NCI-H526 treated with DMSO at 0.1 percent for 48 hours (cell line): ENCODE data around the gene RAF1.
"Not testable (repeated sequence)": the region's sequence is repeated elsewhere in the genome, so short reads cannot be mapped to it uniquely, and the experiment has no call there.

Experiments used
- DNase-seq: peaks from one replicate; lab custom pipeline; 2025; lab: John Stamatoyannopoulos, UW

The RAF1 gene

DNA sequence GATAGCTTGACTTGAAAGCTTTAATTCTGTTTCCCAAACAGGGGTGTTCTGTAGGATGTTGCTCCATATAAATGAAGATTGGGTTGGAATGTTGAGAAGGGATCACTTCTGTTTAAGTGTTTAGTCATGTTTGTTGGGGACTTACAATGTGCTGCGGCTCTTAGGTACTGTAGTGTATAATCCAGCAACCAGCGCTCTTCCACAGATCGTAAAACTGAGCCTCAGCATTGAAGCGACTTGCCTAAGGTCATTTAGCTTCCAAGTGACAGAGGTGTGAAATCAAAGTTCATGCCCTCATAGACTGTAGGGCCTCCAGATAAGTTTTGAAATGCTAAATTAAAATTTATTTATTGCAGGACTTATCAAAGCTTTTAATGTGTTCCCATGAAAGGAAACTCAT is 105.2 kb downstream of the RAF1 start:
- DNase-seq = no peak

DNA sequence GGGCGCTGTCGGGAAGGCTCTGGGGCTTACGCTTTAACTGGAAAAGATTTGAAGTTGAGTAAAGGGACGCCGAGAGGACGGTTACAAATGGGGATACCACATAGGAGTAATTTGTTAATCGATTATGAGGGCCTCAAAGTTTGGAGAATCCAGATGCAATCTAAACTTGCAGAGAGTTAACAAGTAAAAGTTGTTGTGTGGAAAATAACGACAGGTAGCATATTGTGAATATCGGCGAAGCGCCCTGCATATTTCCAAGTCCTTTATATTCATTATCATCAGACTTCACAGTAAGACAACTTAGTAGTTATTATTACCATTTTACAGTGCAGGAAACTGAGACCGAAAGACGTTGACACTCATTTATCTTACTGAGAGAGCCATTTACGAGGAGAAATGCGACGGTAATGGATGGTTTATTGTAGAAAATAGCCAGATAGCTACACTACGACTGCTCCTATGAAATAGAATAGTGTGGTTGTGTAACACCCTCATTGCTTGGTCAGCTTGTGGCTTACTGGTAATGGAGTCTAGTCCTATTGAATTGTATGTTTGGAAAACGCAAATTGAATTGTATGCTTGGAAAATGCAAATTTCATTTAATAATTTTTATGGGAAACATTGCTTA is 106.3 kb downstream of the RAF1 start:
- peak; percentile 14 for DNase-seq

DNA sequence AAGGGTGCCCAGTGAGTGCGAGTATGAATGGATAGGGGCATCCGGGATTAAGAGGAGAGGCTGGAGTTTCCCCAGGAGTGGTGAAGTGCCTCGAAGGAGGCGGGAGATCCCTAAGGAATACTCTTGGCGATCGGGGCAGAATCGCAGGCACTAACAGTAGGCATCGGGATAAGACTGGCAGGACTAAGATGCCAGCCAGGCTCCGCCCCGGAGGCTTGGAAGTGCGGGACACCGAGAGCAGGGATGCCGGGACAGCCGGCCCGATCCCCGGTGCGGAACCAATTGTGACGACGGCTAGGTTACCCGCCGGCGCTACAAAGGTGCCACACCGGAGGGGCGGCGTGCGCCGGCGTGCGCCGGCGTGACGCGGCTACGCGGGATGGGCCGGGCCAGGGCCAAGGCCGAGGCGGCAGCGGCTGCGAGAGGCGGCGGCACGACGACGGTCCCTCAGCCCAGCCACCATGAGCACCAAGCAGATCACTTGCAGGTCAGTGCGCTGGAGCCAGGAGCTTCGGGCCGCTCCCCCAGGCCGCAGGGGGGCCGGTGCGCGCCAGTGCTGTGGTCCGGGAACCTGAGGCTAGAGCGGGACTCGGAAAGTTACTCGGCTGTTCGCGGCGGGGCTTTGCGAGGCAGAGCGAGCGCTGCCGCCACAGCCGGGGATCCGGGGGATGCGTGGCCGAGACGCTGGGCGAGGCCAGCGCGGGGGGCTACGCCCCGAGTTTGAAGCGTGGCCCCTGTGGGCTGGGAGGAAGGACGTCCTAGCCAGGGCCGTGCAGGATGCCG is 107.0 kb downstream of the RAF1 start, which contains the start of gene MKRN2:
Gene MKRN2, plus strand, starts transcription at position 398 of the 783 bp plus-strand sequence. Its CDS starts 64 bp downstream, at position 462.
- peak; percentile 70 for DNase-seq

DNA sequence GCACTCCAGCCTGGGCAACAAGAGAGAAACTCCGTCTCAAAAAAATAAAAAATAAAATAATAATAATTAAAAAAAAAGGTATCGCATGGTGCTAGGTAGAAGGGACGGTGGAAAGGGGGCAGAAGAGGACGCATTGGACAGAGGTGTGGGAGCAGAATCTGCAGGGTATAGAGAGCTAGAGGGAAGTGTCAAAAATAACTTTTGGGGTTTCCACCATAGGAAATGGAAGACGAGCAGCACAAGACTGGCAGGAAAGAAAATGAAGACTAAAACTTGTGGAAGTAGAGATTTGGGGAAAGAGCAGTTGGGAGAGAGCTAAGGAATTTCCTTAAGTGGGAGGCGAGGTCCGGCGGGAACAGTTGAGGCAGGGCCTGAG is 107.6 kb downstream of the RAF1 start:
- no peak for DNase-seq

DNA sequence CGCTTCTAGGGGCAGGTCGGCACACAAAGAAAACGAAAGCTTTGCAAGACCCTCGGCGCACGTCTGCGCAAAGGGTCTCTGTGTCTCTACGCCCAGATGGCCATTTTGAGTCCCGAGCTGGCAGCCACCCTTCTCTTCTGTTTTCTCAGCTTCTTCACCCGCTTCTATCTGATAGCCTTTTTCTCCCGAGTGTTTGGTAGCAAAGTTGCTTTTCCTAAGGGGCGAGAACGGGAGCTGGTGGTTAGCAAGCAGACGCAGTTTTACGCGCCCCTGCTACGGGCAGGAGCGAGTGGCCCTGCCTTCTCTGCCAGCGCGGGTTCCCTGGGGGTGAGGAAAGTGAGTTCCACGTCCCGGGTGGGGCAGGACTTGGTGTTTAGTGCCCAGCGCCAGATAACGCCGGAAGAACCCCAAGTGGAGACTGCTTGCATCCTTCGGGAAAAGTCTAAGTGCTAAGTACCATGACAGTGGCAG is 110.0 kb downstream of the RAF1 start:
- DNase-seq = peak; percentile 61

DNA sequence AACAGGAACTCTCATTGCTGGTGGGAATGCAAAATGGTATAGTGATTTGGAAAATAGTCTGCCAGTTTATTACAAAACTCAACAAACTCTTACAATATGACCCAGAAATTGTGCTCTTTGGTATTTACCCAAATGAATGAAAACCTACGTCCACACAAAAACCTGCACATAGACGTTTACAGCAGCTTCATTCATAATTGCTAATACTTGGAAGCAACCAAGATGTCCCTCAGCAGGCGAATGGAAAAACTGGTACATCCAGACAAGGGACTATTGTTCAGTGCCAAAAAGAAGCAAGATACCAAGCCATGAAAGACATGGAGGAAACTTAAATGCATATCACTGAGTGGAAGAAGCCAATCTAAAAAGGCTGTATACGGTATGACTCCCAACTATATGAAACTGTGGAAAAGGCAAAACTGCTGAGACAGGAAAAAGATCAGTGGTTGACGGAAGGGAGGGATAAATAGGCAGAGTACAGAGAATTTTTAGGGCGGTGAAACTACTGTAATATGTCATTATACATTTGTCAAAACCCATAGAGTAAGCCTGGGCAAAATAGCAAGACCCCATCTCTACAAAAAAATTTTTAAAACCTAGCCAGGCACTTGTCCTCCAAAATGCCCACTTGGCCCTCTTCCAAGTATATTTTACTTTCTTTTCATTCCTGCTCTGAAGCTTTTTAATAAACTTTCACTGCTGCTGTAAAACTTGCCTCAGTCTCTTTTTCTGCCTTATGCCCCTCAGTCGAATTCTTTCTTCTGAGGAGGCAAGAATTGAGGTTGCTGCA is 113.8 kb downstream of the RAF1 start:
- DNase-seq = no peak

DNA sequence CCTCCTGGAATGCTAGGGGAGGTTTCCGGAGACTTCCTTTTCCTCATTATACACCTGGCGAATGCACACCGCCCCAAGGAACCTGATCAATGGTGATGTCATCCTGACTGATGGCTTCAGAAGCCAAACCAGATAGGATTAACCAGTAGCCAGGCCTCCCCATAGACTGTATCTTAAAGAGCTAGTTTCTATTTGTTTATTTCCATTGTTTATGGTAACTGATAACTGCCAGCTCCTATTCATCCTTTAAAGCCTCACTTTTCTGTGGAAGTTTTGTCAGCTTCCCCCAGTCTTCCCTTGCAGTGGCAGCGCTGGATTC is 118.5 kb downstream of the RAF1 start, which contains the start of gene MKRN2OS:
Gene MKRN2OS, minus strand, starts transcription at position 27 of the 319 bp plus-strand sequence. CDS start 35 bp downstream, outside the sequence.
- peak; percentile 22 for DNase-seq

DNA sequence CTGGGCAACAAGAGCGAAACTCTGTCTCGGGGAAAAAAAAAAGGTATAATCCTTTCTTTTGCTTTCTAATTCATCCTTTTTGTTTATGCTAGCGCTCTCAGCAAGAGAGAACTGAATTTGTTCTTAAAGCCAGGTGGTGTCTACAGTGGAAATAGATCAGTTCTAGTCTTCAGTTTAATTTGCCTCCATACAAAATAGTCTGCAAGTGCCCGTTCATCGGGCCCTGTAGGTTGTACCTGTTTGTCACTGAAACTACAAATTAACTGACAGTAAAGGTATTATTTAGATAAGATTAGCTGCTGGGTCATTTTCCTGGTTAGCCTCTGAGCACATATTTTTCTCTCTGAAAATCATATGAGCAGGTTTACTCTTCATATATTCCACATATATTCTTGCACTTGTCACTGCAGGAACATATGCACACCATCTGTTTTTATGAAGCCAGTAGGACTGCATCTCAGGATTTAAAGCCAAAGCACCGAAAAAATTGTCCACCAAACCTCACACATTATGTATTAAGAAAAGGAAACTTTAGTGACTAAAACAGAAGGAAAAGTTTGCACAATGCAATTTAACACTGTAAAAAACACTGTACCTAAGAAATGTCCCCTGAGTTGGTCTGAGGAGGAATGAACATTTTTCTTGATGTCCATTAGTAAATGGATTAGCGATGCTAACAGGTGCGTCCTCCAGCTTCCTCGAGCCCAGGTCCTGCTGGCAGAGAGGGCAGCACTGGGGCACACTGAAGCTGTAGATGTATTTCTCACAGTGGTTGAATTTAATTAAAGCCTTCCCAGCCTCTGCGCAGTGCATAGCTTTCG is 119.1 kb downstream of the RAF1 start:
- no peak for DNase-seq

DNA sequence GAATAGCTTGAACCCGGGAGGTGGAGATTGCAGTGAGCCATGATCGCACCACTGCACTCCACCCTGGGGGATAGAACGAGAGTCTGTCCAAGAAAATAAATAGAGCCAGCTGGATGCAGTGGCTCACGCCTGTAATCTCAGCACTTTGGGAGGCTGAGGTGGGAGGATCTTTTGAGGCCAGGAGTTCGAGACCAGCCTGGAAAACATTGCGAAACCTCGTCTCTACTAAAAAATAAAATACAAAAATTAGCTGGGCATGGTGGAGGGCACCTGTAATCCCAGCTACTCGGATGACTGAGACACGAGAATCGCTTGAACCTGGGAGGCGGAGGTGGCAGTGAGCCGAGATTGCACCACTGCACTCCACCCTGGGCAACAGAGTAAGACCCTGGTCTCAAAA is 120.4 kb downstream of the RAF1 start:
- DNase-seq = not testable (repeated sequence)

DNA sequence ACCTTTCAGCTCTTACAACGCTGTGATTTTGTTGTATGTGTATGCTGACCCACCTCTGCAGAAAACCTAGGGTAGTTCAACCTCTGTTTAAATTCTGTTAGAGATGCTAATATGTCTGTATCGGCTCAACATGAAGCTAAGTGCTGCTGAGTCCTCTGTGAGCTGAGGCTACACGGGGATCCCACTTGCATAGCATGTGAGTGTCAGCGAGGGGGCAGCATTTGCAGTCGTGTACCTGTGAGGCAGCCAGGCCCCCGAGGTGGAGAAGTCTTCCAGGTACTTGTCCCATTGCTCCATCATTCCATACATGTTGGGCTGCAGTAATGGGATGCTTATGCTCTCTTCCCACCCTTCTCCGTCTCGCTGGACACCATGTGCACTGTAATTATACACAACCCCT is 122.3 kb downstream of the RAF1 start:
- DNase-seq = no peak

DNA sequence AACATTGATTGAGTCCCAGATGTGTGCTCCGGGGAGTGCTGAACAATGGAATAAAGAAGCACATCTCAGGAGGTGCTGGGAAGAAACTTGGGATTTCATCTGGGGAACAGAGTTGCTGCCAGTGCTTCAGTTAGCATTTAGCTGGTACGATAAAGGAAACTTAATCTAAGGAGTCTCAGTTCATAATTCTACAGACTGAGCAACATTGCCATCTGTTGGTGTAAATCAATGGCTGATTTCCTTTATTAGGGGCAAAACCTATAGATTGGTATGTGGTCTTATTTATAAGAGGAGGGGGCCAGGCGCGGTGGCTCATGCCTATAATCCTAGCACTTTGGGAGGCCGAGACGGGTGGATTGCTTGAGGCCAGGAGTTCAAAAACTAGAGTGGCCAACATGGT is 127.5 kb downstream of the RAF1 start:
- no peak for DNase-seq
